IMR-90 (cell line): Measurements from ENCODE around the gene GCFC2. TPM values are rescaled to one million over a fixed set of nuclear protein-coding genes. Genes with fewer than 3 reads are reported as not detected.

Source experiments
- ATAC-seq: fragments of 200-7000 bp; cut with Tn5 transposase; 2 replicates; pipeline ENCODE4 v1.9.1; 2020; ENCODE audit warnings: low read depth, mild to moderate bottlenecking, moderate library complexity
- BruUV-seq: library from RNA; stranded (reverse); fragments of 400-500 nt; replicated peaks from 2 replicates; lab custom pipeline; 2021; lab: Mats Ljungman, UMichigan
- CTCF ChIA-PET: fragments of 300-600 bp; formaldehyde crosslinking; extraction: SDS; loops from one replicate; lab custom pipeline; 2021; ENCODE audit warnings: antibody characterized with exemption; lab: Yijun Ruan, JAX
- POLR2A ChIA-PET: fragments of 300-600 bp; sonication (Branson Sonifier 250); formaldehyde crosslinking; loops from one replicate; lab custom pipeline; 2022; ENCODE audit warnings: antibody characterized with exemption; ENCODE audit not compliant: unreplicated experiment; lab: Charles Lee
- DNase-seq: peaks from one replicate; pipeline ENCODE4 v3.0.0; 2013
- H2AFZ ChIP-seq: replicated peaks from 2 replicates; pipeline ENCODE3; 2013; ENCODE audit warnings: low read length, mild to moderate bottlenecking; ENCODE audit not compliant: poor library complexity
- H2AK5ac ChIP-seq: 2 replicates; pipeline ENCODE4 v1.6.1; 2013; ENCODE audit warnings: low read depth, low read length, inconsistent platforms
- H2AK9ac ChIP-seq: replicated peaks from 2 replicates; pipeline ENCODE3; 2013; ENCODE audit warnings: mild to moderate bottlenecking, low read depth, low read length, moderate library complexity; ENCODE audit not compliant: poor library complexity
- H2BK120ac ChIP-seq: 2 replicates; pipeline ENCODE4 v1.6.1; 2013; ENCODE audit warnings: low read depth, low read length, inconsistent platforms
- H2BK15ac ChIP-seq: 3 replicates; pipeline ENCODE4 v1.6.1; 2013; ENCODE audit warnings: low read depth, low read length, inconsistent platforms
- H2BK20ac ChIP-seq: 2 replicates; pipeline ENCODE4 v1.6.1; 2013; ENCODE audit warnings: low read depth, mild to moderate bottlenecking, inconsistent platforms, low read length, moderate library complexity
- H2BK5ac ChIP-seq: 2 replicates; pipeline ENCODE4 v1.6.1; 2013; ENCODE audit warnings: mild to moderate bottlenecking, low read depth, low read length, inconsistent platforms; ENCODE audit not compliant: poor library complexity, severe bottlenecking
- H3K14ac ChIP-seq: replicated peaks from 2 replicates; pipeline ENCODE4 v1.6.1; 2013; ENCODE audit warnings: low read depth, low read length, inconsistent platforms
- H3K18ac ChIP-seq: 2 replicates; pipeline ENCODE4 v1.6.1; 2013; ENCODE audit warnings: low read depth, low read length, control low read depth
- H3K23ac ChIP-seq: 2 replicates; pipeline ENCODE4 v1.6.1; 2013; ENCODE audit warnings: low read depth, low read length, inconsistent platforms
- H3K27ac ChIP-seq: 2 replicates; pipeline ENCODE4 v1.5.1; 2013; ENCODE audit warnings: mild to moderate bottlenecking, control low read depth, low read length; ENCODE audit not compliant: insufficient read depth
- H3K27me3 ChIP-seq: 2 replicates; pipeline ENCODE4 v1.6.1; 2013; ENCODE audit warnings: low read length; ENCODE audit not compliant: control insufficient read depth, insufficient read depth
- H3K36me3 ChIP-seq: 2 replicates; pipeline ENCODE4 v1.6.1; 2013; ENCODE audit warnings: low read length, mixed read lengths; ENCODE audit not compliant: control insufficient read depth, insufficient read depth
- H3K4ac ChIP-seq: 2 replicates; pipeline ENCODE4 v1.6.1; 2013; ENCODE audit warnings: low read depth, low read length, inconsistent platforms
- H3K4me1 ChIP-seq: 2 replicates; pipeline ENCODE4 v1.6.1; 2013; ENCODE audit warnings: low read length, mixed read lengths; ENCODE audit not compliant: control insufficient read depth, insufficient read depth
- H3K4me2 ChIP-seq: 2 replicates; pipeline ENCODE4 v1.6.1; 2013; ENCODE audit warnings: low read depth, mild to moderate bottlenecking, control low read depth, low read length, moderate library complexity
- H3K4me3 ChIP-seq: 2 replicates; pipeline ENCODE4 v1.5.1; 2013; ENCODE audit warnings: low read depth, mild to moderate bottlenecking, control low read depth, low read length, moderate library complexity; ENCODE audit not compliant: insufficient read depth
- H3K56ac ChIP-seq: 2 replicates; pipeline ENCODE4 v1.6.1; 2013; ENCODE audit warnings: low read length, inconsistent platforms; ENCODE audit not compliant: insufficient read depth; ENCODE audit errors: extremely low read depth
- H3K79me1 ChIP-seq, 2 experiments: 2 replicates each; pipeline ENCODE4 v1.6.1; 2013; ENCODE audit warnings: low read length in 2 of 2, inconsistent platforms in 1 of 2, low read depth in 1 of 2
- H3K9ac ChIP-seq: 2 replicates; pipeline ENCODE4 v1.6.1; 2013; ENCODE audit warnings: low read depth, low read length, control low read depth
- H3K9me1 ChIP-seq: 2 replicates; pipeline ENCODE4 v1.6.1; 2013; ENCODE audit warnings: low read length, inconsistent platforms; ENCODE audit not compliant: insufficient read depth
- H3K9me3 ChIP-seq: 2 replicates; pipeline ENCODE4 v1.6.1; 2013; ENCODE audit warnings: low read length; ENCODE audit not compliant: control insufficient read depth, insufficient read depth
- H4K20me1 ChIP-seq: 2 replicates; pipeline ENCODE4 v1.6.1; 2013; ENCODE audit warnings: low read length, inconsistent platforms; ENCODE audit not compliant: insufficient read depth
- H4K5ac ChIP-seq: 2 replicates; pipeline ENCODE4 v1.6.1; 2013; ENCODE audit warnings: mild to moderate bottlenecking, low read depth, low read length, control low read depth
- H4K8ac ChIP-seq, 2 experiments: 2 replicates each; pipeline ENCODE4 v1.6.1; 2013; ENCODE audit warnings: low read depth in 2 of 2, low read length in 2 of 2, control low read depth in 1 of 2, inconsistent platforms in 1 of 2
- H4K91ac ChIP-seq: 2 replicates; pipeline ENCODE4 v1.6.1; 2013; ENCODE audit warnings: low read depth, low read length, inconsistent platforms; ENCODE audit not compliant: insufficient read depth
- FOS ChIP-seq: fragments of 150-350 bp; IDR thresholded peaks from 2 replicates; pipeline ENCODE4 v1.6.1; 2016; ENCODE audit warnings: low read depth, low read length
- RCOR1 ChIP-seq: IDR thresholded peaks from 2 replicates; pipeline ENCODE4 v1.6.1; 2012; ENCODE audit warnings: mild to moderate bottlenecking, low read length, improper control_type of control experiment; ENCODE audit not compliant: insufficient replicate concordance
- WGBS, 2 experiments: methylation state at CpG; one replicate each; pipeline versions ENCODE4 v1.1.5 to v1.1.7; 2013; ENCODE audit warnings: missing lambda C conversion rate in 2 of 2; ENCODE audit not compliant: insufficient read length in 1 of 2; ENCODE audit errors: extremely low coverage in 2 of 2; 5-methylcytosine and 5-hydroxymethylcytosine counted together
- dilution Hi-C: fragments of 300-500 bp; cut with HindIII; formaldehyde crosslinking; loops from one replicate; pipeline ENCODE4 v1.14.3; 2018; ENCODE audit warnings: low sequenced_read_pairs; ENCODE audit not compliant: unreplicated experiment
- in situ Hi-C: fragments of 300-500 bp; cut with MboI; formaldehyde crosslinking; loops from 3 replicates; pipeline ENCODE4 v1.14.3; 2019; ENCODE audit warnings: low sequenced_read_pairs, inconsistent platforms, mixed read lengths
- intact Hi-C: fragments of 100-400 bp; cut with micrococcal nuclease; formaldehyde crosslinking; loops from 2 replicates; pipeline ENCODE4 v1.10.0; 2022
- polyA plus RNA-seq, 3 experiments: library from polyadenylated mRNA; depleted of rRNA; stranded (reverse); fragments of >200 nt; gene quantifications; 2 replicates each; pipeline ENCODE4 v1.2.3, GENCODE V29; 2012; ENCODE audit warnings: low replicate concordance in 1 of 3
- total RNA-seq: library from RNA; depleted of rRNA; stranded (reverse); fragments of >200 nt; gene quantifications from 2 replicates; pipeline ENCODE4 v1.2.3, GENCODE V29; 2012

The GCFC2 gene
- total and polyA plus RNA-seq, 2 of the 4 experiments (the other 2 are of a cell fraction) = 6.4 to 10.0 TPM

DNA sequence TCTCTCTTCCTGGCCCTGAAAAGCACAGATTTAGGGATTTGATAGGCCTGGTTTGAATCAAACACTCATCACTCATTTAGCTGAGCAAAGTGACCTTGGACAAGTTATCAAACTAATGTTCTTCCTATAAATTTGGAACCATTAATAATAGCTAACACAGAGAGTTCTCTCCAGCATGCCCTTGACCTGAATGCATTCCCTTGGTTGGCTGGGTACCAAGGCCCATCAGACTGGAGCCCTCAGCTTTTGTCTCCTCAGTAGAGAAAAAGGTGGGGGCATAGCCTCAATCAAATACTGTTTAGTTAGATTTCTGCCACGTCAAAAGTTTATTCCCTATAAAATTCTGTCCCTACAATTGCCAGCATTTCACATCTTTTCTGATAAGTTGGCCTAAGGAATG lies 77.9 kb downstream of the GCFC2 start:
- H4K20me1 ChIP-seq = no peaks in the 10 kb centered on the region
- BruUV-seq = no TSS peak
- no peak overlapping the region for H2BK20ac ChIP-seq
- H3K4me3 ChIP-seq = no peak overlapping the region
- POLR2A ChIA-PET = no interaction called here
- H3K4ac ChIP-seq = no peak overlapping the region
- H3K4me1 ChIP-seq = no peaks in the 10 kb centered on the region
- no peak overlapping the region for H2AK5ac ChIP-seq
- no peak overlapping the region for H2AK9ac ChIP-seq
- H3K9me1 ChIP-seq = no peaks in the 10 kb centered on the region; the same call in 1 of the 2 replicates
- no peak overlapping the region for H4K5ac ChIP-seq
- peaks cover 18% of the 10 kb centered on the region for H3K27me3 ChIP-seq
- DNase-seq (no peak), ATAC-seq (no peak)
- no peaks in the 10 kb centered on the region for H3K36me3 ChIP-seq
- H2BK5ac ChIP-seq = no peak overlapping the region
- no CpG with 5 or more reads among the region's 1 CpG for WGBS, 2 experiments
- H4K91ac ChIP-seq = no peak overlapping the region
- H3K56ac ChIP-seq = no peak overlapping the region
- dilution Hi-C loops = loop anchor here (25.0 kb wide), 1 partner anchor 171 kb away; no protein-coding TSS in a partner anchor
- in situ Hi-C loops = no loop called here
- intact Hi-C loops = no loop called here
- H2BK15ac ChIP-seq = no peak overlapping the region
- no peak overlapping the region for H3K4me2 ChIP-seq
- H2BK120ac ChIP-seq = no peak overlapping the region
- TF ChIP-seq FOS (no peak), RCOR1 (no peak)
- no peak overlapping the region for H3K14ac ChIP-seq
- H2AFZ ChIP-seq = no peak overlapping the region
- H3K9ac ChIP-seq = no peak overlapping the region
- CTCF ChIA-PET = no interaction called here
- no peaks in the 10 kb centered on the region for H3K79me1 ChIP-seq
- H4K8ac ChIP-seq = no peak overlapping the region
- H3K18ac ChIP-seq = no peak overlapping the region
- H3K9me3 ChIP-seq = no peaks in the 10 kb centered on the region
- no peak overlapping the region for H3K23ac ChIP-seq
- H3K27ac ChIP-seq = no peak overlapping the region
